MM.1S (cell line): ENCODE measurements around the gene RUNX1.

ENCODE experiments used
- DNase-seq: peaks from one replicate; pipeline ENCODE4 v3.0.0-alpha.2; 2015
- H2AFZ ChIP-seq: fragments of 300-600 bp; sonication (generic); 2 replicates; pipeline ENCODE4 v1.6.0; 2016; ENCODE audit warnings: antibody characterized with exemption, low read length
- H3F3A ChIP-seq: fragments of 300-600 bp; sonication (generic); 2 replicates; pipeline ENCODE4 v1.6.1; 2016; ENCODE audit warnings: mild to moderate bottlenecking, antibody characterized with exemption, low read length, moderate library complexity, mixed read lengths; ENCODE audit not compliant: insufficient read depth
- H3K27ac ChIP-seq: fragments of 300-600 bp; sonication (generic); 2 replicates; pipeline ENCODE4 v1.5.1; 2016; ENCODE audit warnings: mild to moderate bottlenecking, low read length
- H3K27me3 ChIP-seq: fragments of 300-600 bp; sonication (generic); replicated peaks from 2 replicates; pipeline ENCODE4 v1.6.0; 2016; ENCODE audit warnings: low read length; ENCODE audit not compliant: insufficient read depth
- H3K36me3 ChIP-seq: fragments of 300-600 bp; sonication (generic); replicated peaks from 2 replicates; pipeline ENCODE4 v1.6.1; 2016; ENCODE audit warnings: mild to moderate bottlenecking, low read length, mixed read lengths; ENCODE audit not compliant: insufficient read depth
- H3K4me1 ChIP-seq: fragments of 300-600 bp; sonication (generic); 2 replicates; pipeline ENCODE4 v1.6.1; 2016; ENCODE audit warnings: low read length, mixed read lengths
- H3K4me2 ChIP-seq: fragments of 300-600 bp; sonication (generic); 2 replicates; pipeline ENCODE4 v1.6.0; 2016; ENCODE audit warnings: low read depth, low read length
- H3K4me3 ChIP-seq: fragments of 300-600 bp; sonication (generic); 2 replicates; pipeline ENCODE4 v1.5.1; 2016; ENCODE audit warnings: low read length, mixed read lengths
- H3K79me2 ChIP-seq: fragments of 300-600 bp; sonication (generic); 2 replicates; pipeline ENCODE4 v1.6.1; 2016; ENCODE audit warnings: mixed run types, low read length, mixed read lengths
- H3K9ac ChIP-seq: fragments of 300-600 bp; sonication (generic); 2 replicates; pipeline ENCODE4 v1.6.1; 2016; ENCODE audit warnings: low read length, mixed read lengths
- H3K9me2 ChIP-seq: fragments of 300-600 bp; sonication (generic); replicated peaks from 2 replicates; pipeline ENCODE4 v1.6.1; 2016; ENCODE audit warnings: mild to moderate bottlenecking, low read length, mixed read lengths; ENCODE audit not compliant: insufficient read depth
- H3K9me3 ChIP-seq: fragments of 300-600 bp; sonication (generic); replicated peaks from 2 replicates; pipeline ENCODE4 v1.6.1; 2016; ENCODE audit warnings: mild to moderate bottlenecking, low read length, mixed read lengths; ENCODE audit not compliant: insufficient read depth
- H4K20me1 ChIP-seq: fragments of 300-600 bp; sonication (generic); 2 replicates; pipeline ENCODE4 v1.6.1; 2016; ENCODE audit warnings: mild to moderate bottlenecking, low read length, moderate library complexity, mixed read lengths; ENCODE audit not compliant: insufficient read depth
- CTCF ChIP-seq: fragments of 300-600 bp; sonication (generic); IDR thresholded peaks from 2 replicates; pipeline ENCODE4 v1.5.1; 2016; ENCODE audit warnings: antibody characterized with exemption, low read length, mixed read lengths
- EZH2 ChIP-seq: fragments of 300-600 bp; sonication (generic); optimal IDR thresholded peaks from 2 replicates; pipeline ENCODE3; 2017; ENCODE audit warnings: low read depth, mild to moderate bottlenecking, antibody characterized with exemption, low read length, mixed read lengths
- EZH2phosphoT487 ChIP-seq: fragments of 300-600 bp; sonication (generic); IDR thresholded peaks from 2 replicates; pipeline ENCODE4 v1.6.1; 2018; ENCODE audit warnings: antibody characterized with exemption, low read length

Gene RUNX1

GRCh38 chr21:34818662-34819158 lies 230.4 kb downstream of the RUNX1 start:
- Histone ChIP-seq H3F3A (no peaks in the 10 kb centered on the region), H3K4me2 (no peak overlapping the region), H3K9me3 (no peaks in the 10 kb centered on the region), H3K9ac (no peak overlapping the region), H4K20me1 (no peaks in the 10 kb centered on the region), H3K4me1 (no peaks in the 10 kb centered on the region), H3K9me2 (no peaks in the 10 kb centered on the region), H3K27ac (no peak overlapping the region), H3K27me3 (no peaks in the 10 kb centered on the region), H2AFZ (no peak overlapping the region), H3K4me3 (no peak overlapping the region), H3K79me2 (no peaks in the 10 kb centered on the region), H3K36me3 (no peaks in the 10 kb centered on the region)
- DNase-seq, result no peak
- TF ChIP-seq CTCF, result no peak
- TF ChIP-seq EZH2phosphoT487, result no peak
- TF ChIP-seq EZH2, result no peak

GRCh38 chr21:34817821-34818661 lies 231.1 kb downstream of the RUNX1 start:
- H3K4me2 ChIP-seq, result no peak overlapping the region
- H3K4me3 ChIP-seq, result no peak overlapping the region
- no peaks in the 10 kb centered on the region for H4K20me1 ChIP-seq
- no peak for DNase-seq
- no peak for TF ChIP-seq EZH2phosphoT487
- no peak for TF ChIP-seq CTCF
- TF ChIP-seq EZH2, result no peak
- H3K36me3 ChIP-seq, result no peaks in the 10 kb centered on the region
- H3F3A ChIP-seq, result no peaks in the 10 kb centered on the region
- no peaks in the 10 kb centered on the region for H3K27me3 ChIP-seq
- no peak overlapping the region for H3K9ac ChIP-seq
- no peaks in the 10 kb centered on the region for H3K79me2 ChIP-seq
- H3K9me3 ChIP-seq, result no peaks in the 10 kb centered on the region
- H3K4me1 ChIP-seq, result no peaks in the 10 kb centered on the region
- no peaks in the 10 kb centered on the region for H3K9me2 ChIP-seq
- no peak overlapping the region for H2AFZ ChIP-seq
- no peak overlapping the region for H3K27ac ChIP-seq

GRCh38 chr21:34815831-34816705 lies 233.0 kb downstream of the RUNX1 start:
- no peaks in the 10 kb centered on the region for H3K9me3 ChIP-seq
- no peak for DNase-seq
- no peak overlapping the region for H3K27ac ChIP-seq
- TF ChIP-seq EZH2phosphoT487 (no peak), CTCF (no peak), EZH2 (no peak)
- no peak overlapping the region for H3K4me2 ChIP-seq
- H3K4me3 ChIP-seq, result no peak overlapping the region
- no peak overlapping the region for H2AFZ ChIP-seq
- no peaks in the 10 kb centered on the region for H3K79me2 ChIP-seq
- no peaks in the 10 kb centered on the region for H3K27me3 ChIP-seq
- no peaks in the 10 kb centered on the region for H3K4me1 ChIP-seq
- H4K20me1 ChIP-seq, result no peaks in the 10 kb centered on the region
- no peaks in the 10 kb centered on the region for H3K36me3 ChIP-seq
- no peaks in the 10 kb centered on the region for H3F3A ChIP-seq
- no peak overlapping the region for H3K9ac ChIP-seq
- no peaks in the 10 kb centered on the region for H3K9me2 ChIP-seq
